PC-3 (cell line): ENCODE data around the gene HSFX1.
"Not testable (repeated sequence)": the region's sequence is repeated elsewhere in the genome, so short reads cannot be mapped to it uniquely, and the experiment has no call there.

Experiments
- CTCF ChIP-seq: fragments of 300-600 bp; sonication (generic); conservative IDR thresholded peaks from 2 replicates; pipeline ENCODE4 v1.5.1; 2017; ENCODE audit warnings: antibody characterized with exemption, low read depth, mild to moderate bottlenecking, low read length
- EZH2 ChIP-seq: fragments of 300-600 bp; sonication (generic); IDR thresholded peaks from one replicate; pipeline ENCODE4 v1.6.1; 2017; ENCODE audit warnings: antibody characterized with exemption, mild to moderate bottlenecking, low read length; ENCODE audit not compliant: unreplicated experiment
- EZH2phosphoT487 ChIP-seq: fragments of 300-600 bp; sonication (generic); IDR thresholded peaks from 2 replicates; pipeline ENCODE4 v1.6.1; 2018; ENCODE audit warnings: mild to moderate bottlenecking, antibody characterized with exemption, low read length, borderline replicate concordance

- not testable (repeated sequence) for TF ChIP-seq CTCF, EZH2, EZH2phosphoT487
These were observed 3.5 kb upstream of the HSFX1 start for GRCh38 chrX:149770344-149770743.
